HepG2 (cell line): ENCODE measurements around the gene MBOAT7. TPM values are rescaled to one million over a fixed set of nuclear protein-coding genes. Genes with fewer than 3 reads are reported as not detected.
A peak's percentile ranks its signal among the peaks of the same experiment; 100 is the strongest.

Source experiments
- AKAP8 ChIP-seq: sonication (generic); formaldehyde crosslinking; IDR thresholded peaks from 2 replicates; pipeline ENCODE4 v1.5.1; 2020; ENCODE audit warnings: mild to moderate bottlenecking, missing genetic modification reagents
- ATF7-NPFF ChIP-seq: sonication (generic); formaldehyde crosslinking; IDR thresholded peaks from 2 replicates; pipeline ENCODE4 v1.8.1; 2023; ENCODE audit warnings: mild to moderate bottlenecking, low read depth, missing genetic modification reagents, moderate library complexity
- CCDC6 ChIP-seq: sonication (generic); formaldehyde crosslinking; IDR thresholded peaks from 2 replicates; pipeline ENCODE4 v1.8.1; 2022; ENCODE audit warnings: mild to moderate bottlenecking, missing genetic modification reagents, moderate library complexity
- DMAP1 ChIP-seq: IDR thresholded peaks from 2 replicates; pipeline ENCODE4 v1.6.1; 2016
- EP300 ChIP-seq, 3 experiments: sonication (generic) in 1 of 3; formaldehyde crosslinking in 1 of 3; IDR thresholded peaks; 2 replicates each; pipeline versions ENCODE4 v1.5.1 to v1.6.1; 2011 to 2020; ENCODE audit warnings: low read depth in 2 of 3, low read length in 2 of 3, borderline replicate concordance in 1 of 3, improper control_type of control experiment in 1 of 3, mild to moderate bottlenecking in 1 of 3, missing genetic modification reagents in 1 of 3, moderate library complexity in 1 of 3
- HCFC1 ChIP-seq: fragments of 150-350 bp; IDR thresholded peaks from 2 replicates; pipeline ENCODE4 v1.6.1; 2014; ENCODE audit warnings: low read depth, low read length
- HHEX ChIP-seq: IDR thresholded peaks from 2 replicates; pipeline ENCODE4 v1.6.1; 2016; ENCODE audit warnings: control low read depth
- KDM5A ChIP-seq: fragments of 200-600 bp; sonication (generic); IDR thresholded peaks from 2 replicates; pipeline ENCODE4 v1.7.0; 2018; ENCODE audit warnings: antibody characterized with exemption, mild to moderate bottlenecking, low read length, borderline replicate concordance
- KLF13 ChIP-seq: sonication (generic); formaldehyde crosslinking; IDR thresholded peaks from 2 replicates; pipeline ENCODE4 v1.4.0; 2020; ENCODE audit warnings: mild to moderate bottlenecking, missing genetic modification reagents
- NRL ChIP-seq: sonication (generic); formaldehyde crosslinking; IDR thresholded peaks from 2 replicates; pipeline ENCODE4 v1.5.0; 2020; ENCODE audit warnings: missing genetic modification reagents, mild to moderate bottlenecking, moderate library complexity, borderline replicate concordance
- POGZ ChIP-seq: sonication (generic); formaldehyde crosslinking; IDR thresholded peaks from 2 replicates; pipeline ENCODE4 v1.4.0; 2020; ENCODE audit warnings: mild to moderate bottlenecking, missing genetic modification reagents
- POLR2AphosphoS5 ChIP-seq: IDR thresholded peaks from 2 replicates; pipeline ENCODE4 v1.6.1; 2012; ENCODE audit warnings: low read depth, low read length
- SALL1 ChIP-seq: sonication (generic); formaldehyde crosslinking; IDR thresholded peaks from 2 replicates; pipeline ENCODE4 v1.8.0; 2022; ENCODE audit warnings: mild to moderate bottlenecking, missing genetic modification reagents
- SCMH1 ChIP-seq: sonication (generic); formaldehyde crosslinking; IDR thresholded peaks from 2 replicates; pipeline ENCODE4 v1.9.0; 2021; ENCODE audit warnings: missing genetic modification reagents, mild to moderate bottlenecking, borderline replicate concordance
- TAF1 ChIP-seq: sonication (generic); formaldehyde crosslinking; IDR thresholded peaks from 2 replicates; pipeline ENCODE4 v1.4.0; 2020; ENCODE audit warnings: missing genetic modification reagents
- TARDBP ChIP-seq: sonication (generic); formaldehyde crosslinking; IDR thresholded peaks from 2 replicates; pipeline ENCODE4 v1.8.0; 2022; ENCODE audit warnings: mild to moderate bottlenecking, missing genetic modification reagents
- TRIM24 ChIP-seq: sonication (generic); formaldehyde crosslinking; IDR thresholded peaks from 2 replicates; pipeline ENCODE4 v1.8.0; 2022; ENCODE audit warnings: mild to moderate bottlenecking, missing genetic modification reagents
- YEATS2 ChIP-seq: sonication (generic); formaldehyde crosslinking; IDR thresholded peaks from 2 replicates; pipeline ENCODE4 v1.4.0; 2020; ENCODE audit warnings: missing genetic modification reagents, borderline replicate concordance
- ZFP90 ChIP-seq: sonication (generic); formaldehyde crosslinking; IDR thresholded peaks from 2 replicates; pipeline ENCODE4 v1.8.0; 2022; ENCODE audit warnings: missing genetic modification reagents, mild to moderate bottlenecking, inconsistent platforms, borderline replicate concordance
- ZNF451 ChIP-seq: sonication (generic); formaldehyde crosslinking; IDR thresholded peaks from 2 replicates; pipeline ENCODE4 v1.5.0; 2020; ENCODE audit warnings: mild to moderate bottlenecking, missing genetic modification reagents
- ZNF589 ChIP-seq: sonication (generic); formaldehyde crosslinking; conservative IDR thresholded peaks from 2 replicates; pipeline ENCODE4 v1.8.0; 2022; ENCODE audit warnings: mild to moderate bottlenecking, moderate library complexity, missing genetic modification reagents
- ZNF724P ChIP-seq: sonication (generic); formaldehyde crosslinking; IDR thresholded peaks from 2 replicates; pipeline ENCODE4 v1.8.0; 2022; ENCODE audit warnings: missing genetic modification reagents, borderline replicate concordance
- ZNF790 ChIP-seq: sonication (generic); formaldehyde crosslinking; IDR thresholded peaks from 2 replicates; pipeline ENCODE4 v1.8.0; 2022; ENCODE audit warnings: missing genetic modification reagents, mild to moderate bottlenecking, borderline replicate concordance
- polyA plus RNA-seq, 8 experiments: library from polyadenylated mRNA; depleted of rRNA in 3 of 8; stranded (reverse) in 7 of 8; unstranded in 1 of 8; fragments of >200 nt; fragmentation: Illumina TruSeq in 4 of 8; extraction: Trizol in 4 of 8; gene quantifications; 2 replicates each; pipeline versions ENCODE4 v1.2.1 to v1.2.3, GENCODE V29; 2011 to 2016; ENCODE audit warnings: low read depth in 4 of 8, missing spikeins in 1 of 8, mixed read lengths in 1 of 8; ENCODE audit not compliant: insufficient read depth in 1 of 8
- total RNA-seq, 5 experiments: library from RNA; depleted of rRNA; stranded (reverse); fragments of >200 nt; fragmentation: Illumina TruSeq; extraction: Trizol; gene quantifications; 2 replicates each; pipeline ENCODE4 v1.2.3, GENCODE V29; 2016; ENCODE audit warnings: low read depth in 1 of 5
- TF ChIP-seq, protein P1 (sequence below): sonication (generic); formaldehyde crosslinking; IDR thresholded peaks from 2 replicates; pipeline ENCODE4 v1.5.0; 2020; ENCODE audit warnings: mild to moderate bottlenecking, missing genetic modification reagents
- TF ChIP-seq, protein P2 (sequence below): sonication (generic); formaldehyde crosslinking; IDR thresholded peaks from 2 replicates; pipeline ENCODE4 v1.4.0; 2020; ENCODE audit warnings: mild to moderate bottlenecking, missing genetic modification reagents

Gene MBOAT7
- total and polyA plus RNA-seq, 2 of the 13 experiments (the other 11 are each of a cell fraction or from before 2014, with no cell fraction given) = 22.2 to 25.5 TPM

DNA sequence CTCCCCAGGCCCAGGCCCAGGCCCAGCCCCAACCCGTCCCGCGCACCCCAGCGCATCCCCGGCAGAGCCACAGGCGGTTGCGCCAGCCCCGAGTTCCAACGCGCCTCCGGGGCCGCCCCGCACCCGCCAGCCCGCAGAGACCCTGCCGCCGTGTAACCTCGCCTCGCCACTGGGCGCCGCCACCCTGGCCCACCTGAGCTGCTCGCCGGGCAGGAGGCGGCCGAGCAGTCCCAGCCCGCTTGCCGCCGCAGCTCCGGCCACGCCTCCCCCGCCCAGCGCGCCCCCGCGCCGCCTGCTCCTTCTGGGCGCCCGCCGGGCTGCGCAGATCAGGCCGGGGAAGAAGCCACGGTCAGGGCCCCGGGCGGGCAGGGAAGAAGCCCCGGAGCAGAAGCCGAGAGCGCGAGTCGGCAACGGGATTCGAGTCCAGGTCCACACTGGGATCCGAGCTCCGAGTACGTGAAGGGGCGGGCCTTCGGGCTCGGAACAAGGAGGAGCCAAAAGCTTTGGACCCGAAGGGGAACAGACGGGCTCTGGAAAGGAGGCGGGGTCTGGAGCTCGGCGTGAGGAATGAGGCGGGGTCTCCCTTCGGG is at the start of gene MBOAT7 (continued):
- TF ChIP-seq, protein P1, sequence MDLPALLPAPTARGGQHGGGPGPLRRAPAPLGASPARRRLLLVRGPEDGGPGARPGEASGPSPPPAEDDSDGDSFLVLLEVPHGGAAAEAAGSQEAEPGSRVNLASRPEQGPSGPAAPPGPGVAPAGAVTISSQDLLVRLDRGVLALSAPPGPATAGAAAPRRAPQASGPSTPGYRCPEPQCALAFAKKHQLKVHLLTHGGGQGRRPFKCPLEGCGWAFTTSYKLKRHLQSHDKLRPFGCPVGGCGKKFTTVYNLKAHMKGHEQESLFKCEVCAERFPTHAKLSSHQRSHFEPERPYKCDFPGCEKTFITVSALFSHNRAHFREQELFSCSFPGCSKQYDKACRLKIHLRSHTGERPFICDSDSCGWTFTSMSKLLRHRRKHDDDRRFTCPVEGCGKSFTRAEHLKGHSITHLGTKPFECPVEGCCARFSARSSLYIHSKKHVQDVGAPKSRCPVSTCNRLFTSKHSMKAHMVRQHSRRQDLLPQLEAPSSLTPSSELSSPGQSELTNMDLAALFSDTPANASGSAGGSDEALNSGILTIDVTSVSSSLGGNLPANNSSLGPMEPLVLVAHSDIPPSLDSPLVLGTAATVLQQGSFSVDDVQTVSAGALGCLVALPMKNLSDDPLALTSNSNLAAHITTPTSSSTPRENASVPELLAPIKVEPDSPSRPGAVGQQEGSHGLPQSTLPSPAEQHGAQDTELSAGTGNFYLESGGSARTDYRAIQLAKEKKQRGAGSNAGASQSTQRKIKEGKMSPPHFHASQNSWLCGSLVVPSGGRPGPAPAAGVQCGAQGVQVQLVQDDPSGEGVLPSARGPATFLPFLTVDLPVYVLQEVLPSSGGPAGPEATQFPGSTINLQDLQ (CRISPR knock-in tag) = no peak
- TF ChIP-seq POLR2AphosphoS5 (peak; percentile 91), SALL1 (CRISPR knock-in tag) (peak; percentile 72), AKAP8 (CRISPR knock-in tag) (no peak), ZNF790 (CRISPR knock-in tag) (0 out of 2 replicates have a peak, but pooled peaks have one; percentile 31), TRIM24 (no peak), KDM5A (peak; percentile 64; the same call in 1 of the 2 replicates), HCFC1 (0 out of 2 replicates have a peak, but pooled peaks have one; percentile 23), TARDBP (CRISPR knock-in tag) (0 out of 2 replicates have a peak, but pooled peaks have one; percentile 44), ZNF451 (CRISPR knock-in tag) (peak; percentile 79; the same call in 1 of the 2 replicates), YEATS2 (CRISPR knock-in tag) (peak; percentile 36; the same call in 1 of the 2 replicates), ZFP90 (CRISPR knock-in tag) (peak; percentile 41; the same call in 1 of the 2 replicates), KLF13 (CRISPR knock-in tag) (no peak), NRL (no peak), CCDC6 (CRISPR knock-in tag) (no peak), ATF7-NPFF (CRISPR knock-in tag) (peak; percentile 50), TAF1 (CRISPR knock-in tag) (peak; percentile 57; the same call in 1 of the 2 replicates), DMAP1 (CRISPR knock-in tag) (0 out of 2 replicates have a peak, but pooled peaks have one; percentile 11), HHEX (CRISPR knock-in tag) (no peak), ZNF724P (no peak; the same call in 1 of the 2 replicates), ZNF589 (CRISPR knock-in tag) (no peak), SCMH1 (CRISPR knock-in tag) (no peak), EP300 (IDR thresholded peaks at IDR 0.05; ENCODE audit: low read depth in 2 of 2, low read length in 2 of 2) (no peak), EP300 (CRISPR knock-in tag; IDR thresholded peaks at IDR 0.05; ENCODE audit: borderline replicate concordance) (no peak), POGZ (no peak)
- TF ChIP-seq, protein P2, sequence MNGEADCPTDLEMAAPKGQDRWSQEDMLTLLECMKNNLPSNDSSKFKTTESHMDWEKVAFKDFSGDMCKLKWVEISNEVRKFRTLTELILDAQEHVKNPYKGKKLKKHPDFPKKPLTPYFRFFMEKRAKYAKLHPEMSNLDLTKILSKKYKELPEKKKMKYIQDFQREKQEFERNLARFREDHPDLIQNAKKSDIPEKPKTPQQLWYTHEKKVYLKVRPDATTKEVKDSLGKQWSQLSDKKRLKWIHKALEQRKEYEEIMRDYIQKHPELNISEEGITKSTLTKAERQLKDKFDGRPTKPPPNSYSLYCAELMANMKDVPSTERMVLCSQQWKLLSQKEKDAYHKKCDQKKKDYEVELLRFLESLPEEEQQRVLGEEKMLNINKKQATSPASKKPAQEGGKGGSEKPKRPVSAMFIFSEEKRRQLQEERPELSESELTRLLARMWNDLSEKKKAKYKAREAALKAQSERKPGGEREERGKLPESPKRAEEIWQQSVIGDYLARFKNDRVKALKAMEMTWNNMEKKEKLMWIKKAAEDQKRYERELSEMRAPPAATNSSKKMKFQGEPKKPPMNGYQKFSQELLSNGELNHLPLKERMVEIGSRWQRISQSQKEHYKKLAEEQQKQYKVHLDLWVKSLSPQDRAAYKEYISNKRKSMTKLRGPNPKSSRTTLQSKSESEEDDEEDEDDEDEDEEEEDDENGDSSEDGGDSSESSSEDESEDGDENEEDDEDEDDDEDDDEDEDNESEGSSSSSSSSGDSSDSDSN (CRISPR knock-in tag) = peak; percentile 82
